ENCODE results near the gene MBNL2.

- no peak for TF ChIP-seq POLR2A (IDR thresholded peaks at IDR 0.05; ENCODE audit: low read depth, low read length)
- no peak for TF ChIP-seq TAF1 (IDR thresholded peaks at IDR 0.05; ENCODE audit: borderline replicate concordance, low read depth, low read length)
Measured at GRCh38 chr13:97311956-97312355, 89.8 kb downstream of the MBNL2 start.
